H1 (cell line): ENCODE data around the gene ESYT1. TPM values are rescaled to one million over a fixed set of nuclear protein-coding genes. Genes with fewer than 3 reads are reported as not detected.
A peak's percentile ranks its signal among the peaks of the same experiment; 100 is the strongest.

Experiments
- CTCF ChIA-PET: fragments of 300-600 bp; sonication (Branson Sonifier 250); formaldehyde crosslinking; loops from one replicate; lab custom pipeline; 2021; ENCODE audit not compliant: partially characterized antibody; lab: Charles Lee
- POLR2A ChIA-PET: fragments of 300-600 bp; sonication (Branson Sonifier 250); formaldehyde crosslinking; loops from one replicate; lab custom pipeline; 2021; ENCODE audit warnings: inconsistent platforms; ENCODE audit not compliant: partially characterized antibody; lab: Charles Lee
- DNase-seq, 2 experiments: peaks; one replicate each; pipeline versions ENCODE4 v3.0.0 to v3.0.0-alpha.2; 2010 to 2022; ENCODE audit warnings: low spot score in 2 of 2, low read depth in 1 of 2, mixed read lengths in 1 of 2
- FAIRE-seq: peaks from 2 replicates; lab custom pipeline; 2011; peaks lifted over from hg19 to GRCh38; lab: Jason Lieb, UNC
- H2AFZ ChIP-seq: 2 replicates; pipeline ENCODE4 v1.8.1; 2012; ENCODE audit warnings: low read length, inconsistent platforms
- H2AK5ac ChIP-seq: 2 replicates; pipeline ENCODE4 v1.6.1; 2013; ENCODE audit warnings: low read depth, low read length
- H2BK120ac ChIP-seq: replicated peaks from 2 replicates; pipeline ENCODE3; 2013; ENCODE audit warnings: low read depth, low read length, inconsistent platforms
- H2BK12ac ChIP-seq: 2 replicates; pipeline ENCODE4 v1.6.1; 2013; ENCODE audit warnings: low read depth, low read length
- H2BK15ac ChIP-seq: 2 replicates; pipeline ENCODE4 v1.6.1; 2013; ENCODE audit warnings: low read length
- H2BK20ac ChIP-seq: 2 replicates; pipeline ENCODE4 v1.6.1; 2013; ENCODE audit warnings: low read length
- H2BK5ac ChIP-seq: 2 replicates; pipeline ENCODE4 v1.6.1; 2013; ENCODE audit warnings: low read depth, low read length
- H3K14ac ChIP-seq: 2 replicates; pipeline ENCODE4 v1.6.1; 2013; ENCODE audit warnings: inconsistent platforms; ENCODE audit not compliant: insufficient read length
- H3K18ac ChIP-seq: 2 replicates; pipeline ENCODE4 v1.6.1; 2013; ENCODE audit warnings: low read length; ENCODE audit errors: extremely low read depth
- H3K23ac ChIP-seq: 2 replicates; pipeline ENCODE4 v1.6.1; 2013; ENCODE audit warnings: inconsistent platforms; ENCODE audit not compliant: insufficient read length
- H3K23me2 ChIP-seq: 2 replicates; pipeline ENCODE4 v1.6.1; 2013; ENCODE audit warnings: low read depth, low read length
- H3K27ac ChIP-seq: 2 replicates; pipeline ENCODE4 v1.6.1; 2011; ENCODE audit warnings: low read depth, low read length, inconsistent platforms
- H3K27me3 ChIP-seq, 4 experiments: replicated peaks in 1 of 4; 1 replicate in 1 of 4; 2 replicates in 3 of 4; pipeline versions ENCODE4 v1.6.1 to v1.8.1; 2011 to 2013; ENCODE audit warnings: low read length in 3 of 4, mild to moderate bottlenecking in 3 of 4, inconsistent platforms in 2 of 4, mixed read lengths in 2 of 4, moderate library complexity in 1 of 4; ENCODE audit not compliant: control insufficient read depth in 3 of 4, insufficient read depth in 3 of 4; ENCODE audit errors: extremely low read depth in 1 of 4
- H3K36me3 ChIP-seq, 4 experiments: 2 replicates each; pipeline versions ENCODE4 v1.6.1 to v1.8.1; 2011 to 2013; ENCODE audit warnings: mild to moderate bottlenecking in 4 of 4, low read length in 3 of 4, moderate library complexity in 2 of 4, control low read depth in 1 of 4, inconsistent platforms in 1 of 4; ENCODE audit not compliant: insufficient read depth in 4 of 4, control insufficient read depth in 2 of 4
- H3K4ac ChIP-seq: replicated peaks from 2 replicates; pipeline ENCODE3; 2013; ENCODE audit warnings: low read length, low read depth, mixed read lengths, inconsistent platforms; ENCODE audit not compliant: insufficient read length
- H3K4me1 ChIP-seq, 4 experiments: replicated peaks in 1 of 4; 1 replicate in 1 of 4; 2 replicates in 3 of 4; pipeline versions ENCODE4 v1.6.1 to v1.8.1; 2011 to 2013; ENCODE audit warnings: low read length in 3 of 4, inconsistent platforms in 2 of 4, mixed read lengths in 1 of 4; ENCODE audit not compliant: insufficient read depth in 4 of 4, control insufficient read depth in 3 of 4
- H3K4me2 ChIP-seq, 2 experiments: 2 replicates each; pipeline versions ENCODE4 v1.6.1 to v1.8.1; 2011 to 2013; ENCODE audit warnings: low read depth in 2 of 2, low read length in 2 of 2, control low read depth in 1 of 2, inconsistent platforms in 1 of 2, mild to moderate bottlenecking in 1 of 2; ENCODE audit not compliant: insufficient read depth in 1 of 2
- H3K4me3 ChIP-seq, 4 experiments: fragments of 200-600, 300-600 bp in 1 of 4; sonication (generic), shearing (Covaris generic), sonication (Bioruptor Twin) in 1 of 4; 2 replicates each; pipeline versions ENCODE4 v1.5.1 to v1.8.1; 2011 to 2016; ENCODE audit warnings: low read length in 4 of 4, low read depth in 3 of 4, control low read depth in 2 of 4, inconsistent platforms in 2 of 4, mild to moderate bottlenecking in 2 of 4, mixed read lengths in 1 of 4, moderate library complexity in 1 of 4; ENCODE audit not compliant: insufficient read depth in 2 of 4; ENCODE audit errors: extremely low read depth in 1 of 4
- H3K56ac ChIP-seq: replicated peaks from 2 replicates; pipeline ENCODE3; 2013; ENCODE audit warnings: low read depth, mild to moderate bottlenecking, mixed read lengths, low read length, inconsistent platforms; ENCODE audit not compliant: insufficient read length
- H3K79me1 ChIP-seq: 2 replicates; pipeline ENCODE4 v1.6.1; 2013; ENCODE audit warnings: low read depth, low read length, control low read depth
- H3K79me2 ChIP-seq, 2 experiments: 2 replicates each; pipeline versions ENCODE4 v1.6.1 to v1.8.1; 2012 to 2013; ENCODE audit warnings: low read length in 2 of 2, mild to moderate bottlenecking in 2 of 2, inconsistent platforms in 1 of 2; ENCODE audit not compliant: insufficient read depth in 2 of 2, control insufficient read depth in 1 of 2
- H3K9ac ChIP-seq, 4 experiments: replicated peaks in 1 of 4; 1 replicate in 1 of 4; 2 replicates in 3 of 4; pipeline versions ENCODE4 v1.6.1 to v1.8.1; 2011 to 2013; ENCODE audit warnings: low read depth in 3 of 4, low read length in 3 of 4, control low read depth in 2 of 4, mild to moderate bottlenecking in 2 of 4, moderate library complexity in 2 of 4, inconsistent platforms in 1 of 4; ENCODE audit errors: extremely low read depth in 1 of 4
- H3K9me3 ChIP-seq, 2 experiments: 2 replicates each; pipeline versions ENCODE4 v1.6.1 to v1.8.1; 2012 to 2013; ENCODE audit warnings: mild to moderate bottlenecking in 2 of 2, moderate library complexity in 2 of 2, control low read depth in 1 of 2, inconsistent platforms in 1 of 2, low read depth in 1 of 2, low read length in 1 of 2, mixed read lengths in 1 of 2; ENCODE audit not compliant: insufficient read depth in 2 of 2
- H4K20me1 ChIP-seq, 2 experiments: replicated peaks in 1 of 2; 2 replicates each; pipeline versions ENCODE3 to v1.8.1; 2011 to 2013; ENCODE audit warnings: inconsistent platforms in 2 of 2, low read length in 2 of 2, mild to moderate bottlenecking in 1 of 2; ENCODE audit not compliant: insufficient read depth in 2 of 2, control insufficient read depth in 1 of 2
- H4K5ac ChIP-seq: 2 replicates; pipeline ENCODE4 v1.6.1; 2013; ENCODE audit warnings: low read length, low read depth, mixed read lengths, inconsistent platforms; ENCODE audit not compliant: insufficient read length
- H4K8ac ChIP-seq: 2 replicates; pipeline ENCODE4 v1.8.0; 2013; ENCODE audit warnings: mild to moderate bottlenecking, moderate library complexity, low read length, inconsistent platforms; ENCODE audit not compliant: insufficient read depth; ENCODE audit errors: extremely low read depth
- H4K91ac ChIP-seq: replicated peaks from 2 replicates; pipeline ENCODE3; 2013; ENCODE audit warnings: low read length, mixed read lengths, inconsistent platforms; ENCODE audit not compliant: insufficient read length
- ASH2L ChIP-seq: fragments of 200-600, 300-600 bp; sonication (generic); IDR thresholded peaks from one replicate; pipeline ENCODE4 v1.7.1; 2017; ENCODE audit warnings: low read length
- EP300 ChIP-seq, 2 experiments: IDR thresholded peaks; 1 replicate in 1 of 2; 2 replicates in 1 of 2; pipeline ENCODE4 v1.6.1; 2011 to 2012; ENCODE audit warnings: low read depth in 2 of 2, low read length in 2 of 2, mild to moderate bottlenecking in 2 of 2, borderline replicate concordance in 1 of 2, inconsistent platforms in 1 of 2, moderate library complexity in 1 of 2
- KDM1A ChIP-seq: fragments of 200-600, 300-600 bp; sonication (generic); IDR thresholded peaks from 2 replicates; pipeline ENCODE4 v1.7.1; 2016; ENCODE audit warnings: mild to moderate bottlenecking, low read length, borderline replicate concordance
- KDM5A ChIP-seq: fragments of 200-600 bp; IDR thresholded peaks from 2 replicates; pipeline ENCODE4 v1.7.1; 2012; ENCODE audit warnings: mild to moderate bottlenecking, low read length, inconsistent platforms, mixed read lengths
- SIN3A ChIP-seq, 2 experiments: IDR thresholded peaks in 1 of 2; conservative IDR thresholded peaks in 1 of 2; 2 replicates each; pipeline ENCODE4 v1.6.1; 2011 to 2012; ENCODE audit warnings: low read length in 2 of 2, improper control_type of control experiment in 1 of 2, low read depth in 1 of 2, mild to moderate bottlenecking in 1 of 2
- YY1 ChIP-seq: IDR thresholded peaks from 2 replicates; pipeline ENCODE4 v1.6.1; 2011; ENCODE audit warnings: low read depth, mild to moderate bottlenecking, low read length
- ZNF274 ChIP-seq: IDR thresholded peaks from 2 replicates; pipeline ENCODE4 v1.7.0; 2012; ENCODE audit warnings: low read length, borderline replicate concordance; ENCODE audit errors: extremely low read depth
- WGBS, 2 experiments: shearing (Covaris generic) in 1 of 2; methylation state at CpG; one replicate each; pipeline versions ENCODE4 v1.1.6 to v1.1.7; 2013 to 2015; ENCODE audit warnings: low lambda C conversion rate in 2 of 2, mixed read lengths in 2 of 2, inconsistent platforms in 1 of 2, low coverage in 1 of 2, missing lambda C conversion rate in 1 of 2; ENCODE audit not compliant: insufficient replicate concordance in 2 of 2, insufficient coverage in 1 of 2, insufficient read length in 1 of 2; ENCODE audit errors: extremely low coverage in 1 of 2, missing lambda C conversion rate in 1 of 2; 5-methylcytosine and 5-hydroxymethylcytosine counted together
- polyA plus RNA-seq, 7 experiments: library from polyadenylated mRNA; depleted of rRNA in 3 of 7; stranded (reverse) in 5 of 7; unstranded in 2 of 7; fragments of >200 nt in 5 of 7; fragments of 200-250 nt in 2 of 7; gene quantifications; 1 replicate in 5 of 7; 2 replicates in 1 of 7; 4 replicates in 1 of 7; pipeline versions ENCODE4 v1.2.1 to v1.2.3, GENCODE V29; 2011 to 2013; ENCODE audit warnings: missing spikeins in 2 of 7, mixed read lengths in 2 of 7
- total RNA-seq: library from RNA; stranded (reverse); fragmentation: NEBNext Ultra II Directional; extraction: Animal tissue kit (Norgen Biotek cat#: 25700); gene quantifications from 2 replicates; pipeline ENCODE4 v1.2.1, GENCODE V29; 2021

The ESYT1 gene
- total and polyA plus RNA-seq, 2 of the 8 experiments (the other 6 are each of a cell fraction or from before 2014, with no cell fraction given), result 86.9 to 165 TPM

- Histone ChIP-seq H3K27ac (peak overlapping the region; percentile 32; the same call in 1 of the 2 replicates), H2AFZ (0 out of 2 replicates have a peak overlapping the region, but pooled peaks have one; percentile 13)
- CTCF ChIA-PET, result interaction anchor here (1.0 to 1.3 kb wide), 3 partner anchors 8 to 10 kb away, joined by 3 to 4 read pairs (median 3); no protein-coding TSS in a partner anchor
These were observed 12.7 kb upstream of the ESYT1 start for GRCh38 chr12:56115329-56115728.

More at GRCh38 chr12:56115329-56115728, 12.7 kb upstream of the ESYT1 start:
- H3K14ac ChIP-seq, result no peak overlapping the region
- TF ChIP-seq ASH2L (no peak), EP300 (IDR thresholded peaks at IDR 0.05; ENCODE audit: borderline replicate concordance in 1 of 2, low read depth in 2 of 2, low read length in 2 of 2) (no peak), KDM1A (no peak), KDM5A (no peak), YY1 (no peak), SIN3A (conservative IDR thresholded peaks at IDR 0.05 in 1 of 2, IDR thresholded peaks at IDR 0.05 in 1 of 2; ENCODE audit: low read depth in 1 of 2, low read length in 2 of 2) (0 out of 4 replicates have a peak, but pooled peaks of 1 of the 2 experiments have one; percentile 17), ZNF274 (no peak)
- TF ChIP-seq, all 59 proteins: peak for 1
- H2BK12ac ChIP-seq, result no peak overlapping the region
- H3K9me3 ChIP-seq, result no peaks in the 10 kb centered on the region
- peak overlapping the region; percentile 85 to 99 (median 96) for H3K4me3 ChIP-seq
- no peaks in the 10 kb centered on the region for H3K27me3 ChIP-seq
- no peak overlapping the region for H2BK20ac ChIP-seq
- peaks cover 3 to 13% of the 10 kb centered on the region in 2 experiments; a peak in 3 of 4 replicates for H3K79me2 ChIP-seq
- 0 out of 2 replicates have a peak overlapping the region, but pooled peaks have one; percentile 19 for H2BK5ac ChIP-seq
- H4K5ac ChIP-seq, result peak overlapping the region; percentile 52
- WGBS, 2 experiments, result 27% methylated on average over 10 of the region's 10 CpGs; no CpG with 5 or more reads in 1 of the 2 experiments
- H3K23ac ChIP-seq, result no peak overlapping the region
- no peak overlapping the region for H3K18ac ChIP-seq
- peaks cover 0 to 9% (median 5%) of the 10 kb centered on the region in 4 experiments; a peak in 5 of 7 replicates for H3K4me1 ChIP-seq
- H2AK5ac ChIP-seq, result no peak overlapping the region
- peaks cover 23 to 40% (median 35%) of the 10 kb centered on the region in 4 experiments for H3K36me3 ChIP-seq
- H3K9ac ChIP-seq, result peak overlapping the region; percentile 59 to 99 (median 92)
- peak overlapping the region; percentile 73 to 96 for H3K4me2 ChIP-seq
- no peaks in the 10 kb centered on the region for H4K20me1 ChIP-seq
- H3K56ac ChIP-seq, result peak overlapping the region; percentile 4
- no peak for FAIRE-seq
- H3K4ac ChIP-seq, result no peak overlapping the region
- no peak overlapping the region for H2BK120ac ChIP-seq
- H4K8ac ChIP-seq, result no peak overlapping the region
- no peak for DNase-seq
- no peak overlapping the region for H4K91ac ChIP-seq
- POLR2A ChIA-PET, result interaction anchor here (0.6 to 7.1 kb wide), 19 partner anchors 9 to 330 kb away, joined by 3 to 267 read pairs (median 6); partner anchors contain the start of genes ERBB3, ESYT1, IKZF4 and MYL6B
- no peak overlapping the region for H2BK15ac ChIP-seq
- no peaks in the 10 kb centered on the region; the same call in 1 of the 2 replicates for H3K79me1 ChIP-seq
- H3K23me2 ChIP-seq, result peaks cover 10% of the 10 kb centered on the region
